Activated CD4-positive, alpha-beta T cell treated with anti-CD3 and anti-CD28 coated beads for 48 hours (primary cell): Measurements from ENCODE around the gene ECPAS.
"Not testable (repeated sequence)": the region's sequence is repeated elsewhere in the genome, so short reads cannot be mapped to it uniquely, and the experiment has no call there.

Source experiments
- DNase-seq: peaks from one replicate; pipeline ENCODE4 v3.0.0-alpha.2; 2020

Gene ECPAS

GRCh38 chr9:111413996-111414395 lies 70.2 kb downstream of the ECPAS start:
- no peak for DNase-seq

- no peak for DNase-seq
These were observed 71.9 kb downstream of the ECPAS start for GRCh38 chr9:111412280-111412679.

- DNase-seq = no peak
These were observed 72.9 kb downstream of the ECPAS start for GRCh38 chr9:111411266-111411665.

GRCh38 chr9:111407813-111408212 lies 76.4 kb downstream of the ECPAS start:
- no peak for DNase-seq

GRCh38 chr9:111405701-111406100 lies 78.5 kb downstream of the ECPAS start:
- DNase-seq = no peak

GRCh38 chr9:111401486-111401885 lies 82.7 kb downstream of the ECPAS start:
- not testable (repeated sequence) for DNase-seq

- DNase-seq = no peak
These were observed 83.7 kb downstream of the ECPAS start for GRCh38 chr9:111400564-111400898.

GRCh38 chr9:111399772-111400563 lies 84.2 kb downstream of the ECPAS start:
- peak; percentile 11 for DNase-seq

GRCh38 chr9:111399211-111399739 lies 84.9 kb downstream of the ECPAS start:
- no peak for DNase-seq

GRCh38 chr9:111393971-111394370 lies 90.2 kb downstream of the ECPAS start:
- no peak for DNase-seq

- no peak for DNase-seq
These were observed 94.8 kb downstream of the ECPAS start for GRCh38 chr9:111389406-111389805.

GRCh38 chr9:111386386-111386785 lies 97.8 kb downstream of the ECPAS start:
- DNase-seq = no peak

- DNase-seq = no peak
These were observed 103.2 kb downstream of the ECPAS start for GRCh38 chr9:111381006-111381405.

- no peak for DNase-seq
These were observed 108.2 kb downstream of the ECPAS start for GRCh38 chr9:111375817-111376564.

GRCh38 chr9:111375062-111375461 lies 109.1 kb downstream of the ECPAS start:
- DNase-seq = no peak

- DNase-seq = no peak
These were observed 111.9 kb downstream of the ECPAS start for GRCh38 chr9:111372297-111372696.

GRCh38 chr9:111366978-111367377 lies 117.2 kb downstream of the ECPAS start:
- no peak for DNase-seq

- DNase-seq = no peak
These were observed 121.7 kb downstream of the ECPAS start for GRCh38 chr9:111362526-111362925.

GRCh38 chr9:111360881-111361280 lies 123.3 kb downstream of the ECPAS start:
- DNase-seq = no peak

- DNase-seq = no peak
These were observed 127.5 kb downstream of the ECPAS start for GRCh38 chr9:111356481-111357244.

GRCh38 chr9:111352545-111352944 lies 131.6 kb downstream of the ECPAS start:
- no peak for DNase-seq

- DNase-seq = no peak
These were observed 133.6 kb downstream of the ECPAS start for GRCh38 chr9:111350556-111350955.

GRCh38 chr9:111349766-111350165 lies 134.4 kb downstream of the ECPAS start:
- DNase-seq = no peak
